ENCODE measurements around the gene ZNF705A. TPM values are rescaled to one million over a fixed set of nuclear protein-coding genes. Genes with fewer than 3 reads are reported as not detected.
"Not testable (repeated sequence)": the region's sequence is repeated elsewhere in the genome, so short reads cannot be mapped to it uniquely, and the experiment has no call there.

The ZNF705A gene
- total RNA-seq, result not detected in 2 replicates
- long read RNA-seq, result 0 reads

DNA sequence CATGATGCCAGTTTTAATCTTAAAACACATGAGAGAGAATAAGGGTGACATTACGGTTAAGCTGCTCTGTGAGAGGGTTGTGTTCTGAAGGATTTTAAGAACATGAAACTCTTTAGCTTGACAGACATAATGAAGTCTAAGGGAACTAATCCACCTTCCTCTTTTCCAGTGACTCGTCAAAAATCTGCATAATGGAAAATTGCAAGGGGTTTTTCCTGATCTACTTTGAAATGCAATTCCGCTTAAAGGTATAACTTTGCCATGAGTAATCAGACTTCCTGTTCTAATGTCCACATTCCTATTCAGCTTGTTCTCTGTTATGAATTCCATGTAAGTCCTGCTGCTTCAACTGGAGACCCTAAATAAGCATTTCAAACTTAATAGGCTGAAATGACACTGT is at the start of gene ZNF705A:
Gene ZNF705A, plus strand, starts transcription at position 171 of the 400 bp plus-strand sequence. CDS start 15,611 bp downstream, outside the sequence.
- Mint-ChIP-seq H3K4me1 (no peaks in the 10 kb centered on the region), H3K4me3 (no peak within 1 kb of the TSS), H3K36me3 (ENCODE audit: low read depth) (no peaks in the 10 kb centered on the region), H3K9me3 (peaks cover 8% of the 10 kb centered on the region), H3K27me3 (ENCODE audit: low read depth) (peaks cover 13% of the 10 kb centered on the region), H3K27ac (ENCODE audit: unreplicated experiment) (no peak within 1 kb of the TSS)
- no peak for DNase-seq (ENCODE audit: low read depth, low spot score)
- TF ChIP-seq, protein P1, sequence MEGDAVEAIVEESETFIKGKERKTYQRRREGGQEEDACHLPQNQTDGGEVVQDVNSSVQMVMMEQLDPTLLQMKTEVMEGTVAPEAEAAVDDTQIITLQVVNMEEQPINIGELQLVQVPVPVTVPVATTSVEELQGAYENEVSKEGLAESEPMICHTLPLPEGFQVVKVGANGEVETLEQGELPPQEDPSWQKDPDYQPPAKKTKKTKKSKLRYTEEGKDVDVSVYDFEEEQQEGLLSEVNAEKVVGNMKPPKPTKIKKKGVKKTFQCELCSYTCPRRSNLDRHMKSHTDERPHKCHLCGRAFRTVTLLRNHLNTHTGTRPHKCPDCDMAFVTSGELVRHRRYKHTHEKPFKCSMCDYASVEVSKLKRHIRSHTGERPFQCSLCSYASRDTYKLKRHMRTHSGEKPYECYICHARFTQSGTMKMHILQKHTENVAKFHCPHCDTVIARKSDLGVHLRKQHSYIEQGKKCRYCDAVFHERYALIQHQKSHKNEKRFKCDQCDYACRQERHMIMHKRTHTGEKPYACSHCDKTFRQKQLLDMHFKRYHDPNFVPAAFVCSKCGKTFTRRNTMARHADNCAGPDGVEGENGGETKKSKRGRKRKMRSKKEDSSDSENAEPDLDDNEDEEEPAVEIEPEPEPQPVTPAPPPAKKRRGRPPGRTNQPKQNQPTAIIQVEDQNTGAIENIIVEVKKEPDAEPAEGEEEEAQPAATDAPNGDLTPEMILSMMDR (conservative IDR thresholded peaks at IDR 0.05), result no peak

- peaks cover 5% of the 10 kb centered on the region for H3K9me3 Mint-ChIP-seq
- peaks cover 3% of the 10 kb centered on the region for H3K4me1 Mint-ChIP-seq
- no peaks in the 10 kb centered on the region for H3K27me3 Mint-ChIP-seq (ENCODE audit: low read depth)
- peaks cover 19% of the 10 kb centered on the region for H3K36me3 Mint-ChIP-seq (ENCODE audit: low read depth)
- TF ChIP-seq, protein P1 (conservative IDR thresholded peaks at IDR 0.05), result peak; percentile 100
- H3K4me3 Mint-ChIP-seq, result no peak overlapping the region
- DNase-seq (ENCODE audit: low read depth, low spot score), result peak; percentile 77
- H3K27ac Mint-ChIP-seq (ENCODE audit: unreplicated experiment), result no peak overlapping the region
Observed at GRCh38 chr12:8108808-8109398, 47.9 kb upstream of the ZNF705A start.

DNA sequence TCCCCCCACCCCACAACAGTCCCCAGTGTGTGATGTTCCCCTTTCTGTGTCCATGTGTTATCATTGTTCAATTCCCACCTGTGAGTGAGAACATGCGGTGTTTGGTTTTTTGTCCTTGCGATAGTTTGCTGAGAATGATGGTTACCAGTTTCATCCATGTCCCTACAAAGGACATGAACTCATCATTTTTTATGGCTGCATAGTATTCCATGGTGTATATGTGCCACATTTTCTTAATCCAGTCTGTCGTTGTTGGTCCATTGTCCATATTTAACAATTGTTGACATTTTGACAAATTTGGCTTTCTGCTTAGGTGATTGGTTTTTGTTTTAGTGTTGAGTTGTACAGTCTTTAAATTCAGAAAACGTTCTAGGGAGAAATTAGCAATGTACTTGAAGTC is 43.7 kb upstream of the ZNF705A start:
- not testable (repeated sequence) for H3K4me3 Mint-ChIP-seq; DNase-seq (ENCODE audit: low read depth, low spot score); H3K9me3 Mint-ChIP-seq; H3K27me3 Mint-ChIP-seq (ENCODE audit: low read depth); H3K36me3 Mint-ChIP-seq (ENCODE audit: low read depth); H3K27ac Mint-ChIP-seq (ENCODE audit: unreplicated experiment); H3K4me1 Mint-ChIP-seq

GRCh38 chr12:8120072-8120713 is 36.6 kb upstream of the ZNF705A start:
- DNase-seq (ENCODE audit: low read depth, low spot score), result no peak
- Mint-ChIP-seq H3K4me3 (no peak overlapping the region), H3K36me3 (ENCODE audit: low read depth) (no peaks in the 10 kb centered on the region), H3K9me3 (no peaks in the 10 kb centered on the region), H3K4me1 (no peaks in the 10 kb centered on the region), H3K27ac (ENCODE audit: unreplicated experiment) (no peak overlapping the region), H3K27me3 (ENCODE audit: low read depth) (no peaks in the 10 kb centered on the region)
- TF ChIP-seq, protein P1 (conservative IDR thresholded peaks at IDR 0.05), result no peak

GRCh38 chr12:8123124-8123912 is 33.5 kb upstream of the ZNF705A start, which contains the start of gene CLEC4A:
Gene CLEC4A, plus strand, starts transcription at chr12:8123617. Its CDS starts 262 bp downstream, at chr12:8123879.
- Mint-ChIP-seq H3K9me3 (no peaks in the 10 kb centered on the region), H3K36me3 (ENCODE audit: low read depth) (no peaks in the 10 kb centered on the region), H3K4me1 (no peaks in the 10 kb centered on the region), H3K27me3 (ENCODE audit: low read depth) (no peaks in the 10 kb centered on the region), H3K4me3 (no peak within 1 kb of the TSS), H3K27ac (ENCODE audit: unreplicated experiment) (peak within 1 kb of the TSS; percentile 14)
- TF ChIP-seq, protein P1 (conservative IDR thresholded peaks at IDR 0.05), result no peak
- DNase-seq (ENCODE audit: low read depth, low spot score), result no peak

Measured in neural crest cell (in vitro differentiated cells).